T1000 (cell line): Measurements from ENCODE around the gene CTSL.

Source experiments
- DNase-seq: peaks from one replicate; lab custom pipeline; 2025; ENCODE audit warnings: mixed read lengths; lab: John Stamatoyannopoulos, UW

CTSL gene

GRCh38 chr9:87760529-87760928 lies 34.6 kb downstream of the CTSL start:
- DNase-seq = no peak

- no peak for DNase-seq
Measured at GRCh38 chr9:87763286-87763685, 37.4 kb downstream of the CTSL start.

- no peak for DNase-seq
Measured at GRCh38 chr9:87765521-87765920, 39.6 kb downstream of the CTSL start.

GRCh38 chr9:87766697-87767096 lies 40.8 kb downstream of the CTSL start:
- DNase-seq = no peak

GRCh38 chr9:87770616-87771315 lies 44.8 kb downstream of the CTSL start:
- no peak for DNase-seq

- no peak for DNase-seq
Measured at GRCh38 chr9:87771316-87772006, 45.5 kb downstream of the CTSL start.

- no peak for DNase-seq
Measured at GRCh38 chr9:87776481-87777379, 50.8 kb downstream of the CTSL start.

GRCh38 chr9:87778996-87779395 lies 53.1 kb downstream of the CTSL start:
- DNase-seq = no peak
